Right ventricle myocardium inferior (tissue), 1 donor: Measurements from ENCODE around the gene LAIR2. TPM values are rescaled to one million over a fixed set of nuclear protein-coding genes. Genes with fewer than 3 reads are reported as not detected.
"Not testable (repeated sequence)": the region's sequence is repeated elsewhere in the genome, so short reads cannot be mapped to it uniquely, and the experiment has no call there.

ENCODE experiments used
- ATAC-seq: fragments of 200-7000 bp; cut with Tn5 transposase; one replicate; pipeline ENCODE4 v1.9.1; 2020; ENCODE audit warnings: mild to moderate bottlenecking, moderate library complexity
- DNase-seq: peaks from one replicate; pipeline ENCODE4 v3.0.0; 2021; ENCODE audit errors: missing footprints
- intact Hi-C: fragments of 100-400 bp; cut with DNase I; formaldehyde crosslinking; loops from one replicate; pipeline ENCODE4 v1.11.0; 2022
- total RNA-seq: library from RNA; stranded (reverse); fragmentation: NEBNext Ultra II Directional; extraction: Animal tissue kit (Norgen Biotek cat#: 25700); gene quantifications from one replicate; pipeline ENCODE4 v1.2.1, GENCODE V29; 2021
- donor health status: DM: no; HTN: yes; CAD: no; lungs with severe emphysema.

LAIR2 gene
- total RNA-seq, 1 donor from 2014 or later = not detected

- ATAC-seq (no peak), DNase-seq (no peak)
- intact Hi-C loops = no loop called here
Measured at GRCh38 chr19:54482889-54483288, 19.7 kb upstream of the LAIR2 start.

GRCh38 chr19:54484451-54484850, 18.2 kb upstream of the LAIR2 start:
- intact Hi-C loops = no loop called here
- no peak for DNase-seq
- no peak for ATAC-seq

- intact Hi-C loops = no loop called here
- DNase-seq = no peak
- ATAC-seq = no peak
Measured at GRCh38 chr19:54485851-54486250, 16.8 kb upstream of the LAIR2 start.

- DNase-seq (no peak), ATAC-seq (no peak)
- intact Hi-C loops = no loop called here
Measured at GRCh38 chr19:54489341-54489740, 13.3 kb upstream of the LAIR2 start.

GRCh38 chr19:54489766-54490165, 12.9 kb upstream of the LAIR2 start:
- intact Hi-C loops = no loop called here
- no peak for ATAC-seq
- DNase-seq = no peak

GRCh38 chr19:54492568-54492967, 10.1 kb upstream of the LAIR2 start:
- no peak for DNase-seq
- ATAC-seq = no peak
- intact Hi-C loops = no loop called here

- ATAC-seq, DNase-seq, intact Hi-C loops: not testable (repeated sequence)
Measured at GRCh38 chr19:54493056-54493455, 9.6 kb upstream of the LAIR2 start.

- DNase-seq (no peak), ATAC-seq (no peak)
- intact Hi-C loops = no loop called here
Measured at GRCh38 chr19:54493967-54494585, 8.6 kb upstream of the LAIR2 start.

- ATAC-seq, DNase-seq, intact Hi-C loops: not testable (repeated sequence)
Measured at GRCh38 chr19:54495284-54495683, 7.3 kb upstream of the LAIR2 start.

- ATAC-seq, intact Hi-C loops, DNase-seq: not testable (repeated sequence)
Measured at GRCh38 chr19:54497747-54498450, 4.7 kb upstream of the LAIR2 start.

GRCh38 chr19:54498451-54498772, 4.2 kb upstream of the LAIR2 start:
- intact Hi-C loops, ATAC-seq, DNase-seq: not testable (repeated sequence)

GRCh38 chr19:54505542-54505941, 2.9 kb downstream of the LAIR2 start:
- DNase-seq, intact Hi-C loops, ATAC-seq: not testable (repeated sequence)

GRCh38 chr19:54506079-54506478, 3.4 kb downstream of the LAIR2 start:
- DNase-seq (no peak), ATAC-seq (no peak)
- intact Hi-C loops = no loop called here

GRCh38 chr19:54507038-54507717, 4.5 kb downstream of the LAIR2 start:
- ATAC-seq, DNase-seq, intact Hi-C loops: not testable (repeated sequence)

GRCh38 chr19:54507824-54508223, 5.2 kb downstream of the LAIR2 start:
- ATAC-seq = no peak
- intact Hi-C loops = no loop called here
- no peak for DNase-seq

- ATAC-seq, intact Hi-C loops: not testable (repeated sequence)
Measured at GRCh38 chr19:54508487-54508886, 5.9 kb downstream of the LAIR2 start.

GRCh38 chr19:54509200-54509940, 6.7 kb downstream of the LAIR2 start:
- intact Hi-C loops, DNase-seq, ATAC-seq: not testable (repeated sequence)

More at GRCh38 chr19:54508487-54508886, 5.9 kb downstream of the LAIR2 start:
- DNase-seq = not testable (repeated sequence)

- no peak for DNase-seq
- intact Hi-C loops = no loop called here
- ATAC-seq = no peak
Measured at GRCh38 chr19:54515156-54515555, 12.5 kb downstream of the LAIR2 start.

- DNase-seq (no peak), ATAC-seq (no peak)
- intact Hi-C loops = no loop called here
Measured at GRCh38 chr19:54517483-54517882, 14.9 kb downstream of the LAIR2 start.
